Ishikawa (cell line): ENCODE measurements around the gene TRIM15.

Experiments used
- CEBPB ChIP-seq: IDR thresholded peaks from 2 replicates; pipeline ENCODE4 v1.6.1; 2012
- CREB1 ChIP-seq: IDR thresholded peaks from 2 replicates; pipeline ENCODE4 v1.6.1; 2012; ENCODE audit warnings: low read depth
- EGR1 ChIP-seq: IDR thresholded peaks from 2 replicates; pipeline ENCODE4 v1.6.1; 2012
- EP300 ChIP-seq: IDR thresholded peaks from 2 replicates; pipeline ENCODE4 v1.6.1; 2012; ENCODE audit warnings: borderline replicate concordance
- FOXM1 ChIP-seq: IDR thresholded peaks from 2 replicates; pipeline ENCODE4 v1.6.1; 2012; ENCODE audit warnings: low read depth, borderline replicate concordance
- NFIC ChIP-seq: IDR thresholded peaks from 2 replicates; pipeline ENCODE4 v1.6.1; 2012
- RAD21 ChIP-seq: IDR thresholded peaks from 2 replicates; pipeline ENCODE4 v1.6.1; 2012; ENCODE audit warnings: low read depth
- TAF1 ChIP-seq: IDR thresholded peaks from 2 replicates; pipeline ENCODE4 v1.6.1; 2012; ENCODE audit warnings: low read depth, mild to moderate bottlenecking
- TCF12 ChIP-seq: IDR thresholded peaks from 2 replicates; pipeline ENCODE4 v1.6.1; 2012; ENCODE audit warnings: low read depth
- TEAD4 ChIP-seq: IDR thresholded peaks from 2 replicates; pipeline ENCODE4 v1.6.1; 2012
- YY1 ChIP-seq: IDR thresholded peaks from 2 replicates; pipeline ENCODE4 v1.6.1; 2012; ENCODE audit warnings: low read depth
- ZBTB7A ChIP-seq: IDR thresholded peaks from 2 replicates; pipeline ENCODE4 v1.6.1; 2012; ENCODE audit warnings: low read depth
- TF ChIP-seq, protein P1 (sequence below): IDR thresholded peaks from 2 replicates; pipeline ENCODE4 v1.6.1; 2012; ENCODE audit warnings: low read depth, mild to moderate bottlenecking
- TF ChIP-seq, protein P2 (sequence below): IDR thresholded peaks from 2 replicates; pipeline ENCODE4 v1.6.1; 2012
- TF ChIP-seq, protein P3 (sequence below): IDR thresholded peaks from 2 replicates; pipeline ENCODE4 v1.6.1; 2012

TRIM15 gene

DNA sequence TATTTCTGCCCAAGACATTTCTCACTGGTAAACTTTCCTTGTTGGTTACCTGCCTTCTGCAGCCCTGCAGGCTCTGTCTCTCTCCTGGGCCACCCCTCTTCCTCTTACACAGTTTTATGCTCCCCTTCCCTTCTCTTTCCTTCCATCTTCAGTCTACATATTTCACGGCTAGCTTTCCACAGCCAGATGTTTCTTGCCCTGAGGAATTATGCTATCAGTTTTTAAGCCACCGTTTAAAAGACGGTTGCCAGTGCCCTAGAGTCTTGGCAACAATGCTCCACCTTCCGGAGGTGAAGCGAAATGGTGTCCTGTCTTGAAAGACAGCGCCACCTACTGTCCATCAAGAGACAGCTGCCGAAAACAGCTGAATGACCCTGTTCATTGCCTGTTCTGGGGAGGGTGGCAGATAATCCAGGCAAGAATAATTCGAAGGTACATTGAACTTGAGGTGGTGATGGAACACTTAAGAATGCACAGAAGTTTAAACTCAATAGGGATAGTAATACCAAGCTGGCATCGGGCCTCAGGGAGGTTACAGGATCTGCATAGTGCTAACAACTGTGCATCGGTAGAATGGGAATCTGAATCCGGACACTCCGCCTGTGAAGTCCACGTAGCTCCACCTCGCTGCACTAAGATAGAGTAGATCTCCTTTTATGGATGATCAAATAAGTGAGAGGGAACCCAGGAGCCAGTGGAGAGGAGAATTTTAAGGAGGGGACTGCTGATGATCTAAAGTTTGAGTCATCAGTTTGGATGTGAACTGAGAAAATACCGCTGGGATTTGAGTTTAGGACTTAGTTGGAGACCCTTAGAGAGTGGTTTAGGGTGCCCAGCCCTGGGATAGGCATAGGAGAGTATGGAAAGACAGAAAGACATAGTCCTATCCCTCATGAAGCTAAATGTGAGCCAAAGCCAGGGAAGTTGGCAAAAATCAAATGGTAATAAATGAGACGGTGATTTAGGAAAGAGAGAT, 32.2 kb upstream of the TRIM15 start:
- TF ChIP-seq RAD21 (peak; percentile 86), TEAD4 (no peak), FOXM1 (no peak), NFIC (no peak), ZBTB7A (no peak)
- TF ChIP-seq, protein P1, sequence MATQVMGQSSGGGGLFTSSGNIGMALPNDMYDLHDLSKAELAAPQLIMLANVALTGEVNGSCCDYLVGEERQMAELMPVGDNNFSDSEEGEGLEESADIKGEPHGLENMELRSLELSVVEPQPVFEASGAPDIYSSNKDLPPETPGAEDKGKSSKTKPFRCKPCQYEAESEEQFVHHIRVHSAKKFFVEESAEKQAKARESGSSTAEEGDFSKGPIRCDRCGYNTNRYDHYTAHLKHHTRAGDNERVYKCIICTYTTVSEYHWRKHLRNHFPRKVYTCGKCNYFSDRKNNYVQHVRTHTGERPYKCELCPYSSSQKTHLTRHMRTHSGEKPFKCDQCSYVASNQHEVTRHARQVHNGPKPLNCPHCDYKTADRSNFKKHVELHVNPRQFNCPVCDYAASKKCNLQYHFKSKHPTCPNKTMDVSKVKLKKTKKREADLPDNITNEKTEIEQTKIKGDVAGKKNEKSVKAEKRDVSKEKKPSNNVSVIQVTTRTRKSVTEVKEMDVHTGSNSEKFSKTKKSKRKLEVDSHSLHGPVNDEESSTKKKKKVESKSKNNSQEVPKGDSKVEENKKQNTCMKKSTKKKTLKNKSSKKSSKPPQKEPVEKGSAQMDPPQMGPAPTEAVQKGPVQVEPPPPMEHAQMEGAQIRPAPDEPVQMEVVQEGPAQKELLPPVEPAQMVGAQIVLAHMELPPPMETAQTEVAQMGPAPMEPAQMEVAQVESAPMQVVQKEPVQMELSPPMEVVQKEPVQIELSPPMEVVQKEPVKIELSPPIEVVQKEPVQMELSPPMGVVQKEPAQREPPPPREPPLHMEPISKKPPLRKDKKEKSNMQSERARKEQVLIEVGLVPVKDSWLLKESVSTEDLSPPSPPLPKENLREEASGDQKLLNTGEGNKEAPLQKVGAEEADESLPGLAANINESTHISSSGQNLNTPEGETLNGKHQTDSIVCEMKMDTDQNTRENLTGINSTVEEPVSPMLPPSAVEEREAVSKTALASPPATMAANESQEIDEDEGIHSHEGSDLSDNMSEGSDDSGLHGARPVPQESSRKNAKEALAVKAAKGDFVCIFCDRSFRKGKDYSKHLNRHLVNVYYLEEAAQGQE, result no peak

DNA sequence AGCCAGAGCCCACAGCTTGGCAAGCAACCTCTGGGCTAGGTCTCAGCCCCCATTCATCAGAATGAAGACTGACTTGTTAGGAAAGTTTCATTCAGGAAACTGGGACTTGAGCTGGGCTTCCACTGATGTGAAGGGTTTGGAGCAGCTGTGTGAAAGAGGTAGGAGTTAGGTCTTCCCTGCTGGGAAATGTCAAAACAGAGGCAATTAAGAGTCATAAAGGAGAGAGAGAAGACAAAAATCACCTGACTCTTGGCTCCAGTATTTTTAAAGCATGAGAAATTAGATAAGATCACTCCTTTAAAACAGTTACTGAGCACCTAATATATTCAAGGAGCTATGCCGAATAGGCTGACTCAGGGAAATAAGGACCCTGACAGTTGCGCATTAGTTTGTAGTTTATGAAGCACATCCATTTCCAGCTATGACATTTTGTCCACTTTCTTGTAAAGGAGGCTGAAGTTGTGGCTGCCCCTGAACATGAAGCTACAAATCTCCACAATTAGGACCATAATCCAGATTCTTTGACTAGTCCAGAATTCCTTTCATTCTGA, 31.3 kb upstream of the TRIM15 start:
- TF ChIP-seq YY1 (no peak), NFIC (no peak)
- TF ChIP-seq, protein P2, sequence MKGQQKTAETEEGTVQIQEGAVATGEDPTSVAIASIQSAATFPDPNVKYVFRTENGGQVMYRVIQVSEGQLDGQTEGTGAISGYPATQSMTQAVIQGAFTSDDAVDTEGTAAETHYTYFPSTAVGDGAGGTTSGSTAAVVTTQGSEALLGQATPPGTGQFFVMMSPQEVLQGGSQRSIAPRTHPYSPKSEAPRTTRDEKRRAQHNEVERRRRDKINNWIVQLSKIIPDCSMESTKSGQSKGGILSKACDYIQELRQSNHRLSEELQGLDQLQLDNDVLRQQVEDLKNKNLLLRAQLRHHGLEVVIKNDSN, result no peak

DNA sequence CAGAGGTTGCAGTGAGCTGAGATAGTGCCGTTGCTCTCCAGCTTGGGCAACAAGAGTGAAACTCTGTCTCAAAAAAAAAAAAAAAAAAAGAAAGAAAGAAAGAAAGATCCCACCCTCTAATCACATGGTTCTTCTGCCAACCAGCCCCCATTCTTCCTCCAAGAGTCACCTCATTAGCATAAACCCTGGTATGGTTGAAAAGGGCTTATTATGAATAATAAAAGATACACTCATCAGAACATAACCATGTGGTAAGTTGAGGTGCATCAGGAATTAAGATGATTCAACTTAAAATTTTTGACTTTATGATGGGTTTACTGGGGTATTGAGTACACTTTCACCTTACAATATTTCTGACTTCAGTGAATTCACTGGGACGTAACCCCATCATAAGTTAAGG, 28.2 kb upstream of the TRIM15 start:
- no peak for TF ChIP-seq EP300

DNA sequence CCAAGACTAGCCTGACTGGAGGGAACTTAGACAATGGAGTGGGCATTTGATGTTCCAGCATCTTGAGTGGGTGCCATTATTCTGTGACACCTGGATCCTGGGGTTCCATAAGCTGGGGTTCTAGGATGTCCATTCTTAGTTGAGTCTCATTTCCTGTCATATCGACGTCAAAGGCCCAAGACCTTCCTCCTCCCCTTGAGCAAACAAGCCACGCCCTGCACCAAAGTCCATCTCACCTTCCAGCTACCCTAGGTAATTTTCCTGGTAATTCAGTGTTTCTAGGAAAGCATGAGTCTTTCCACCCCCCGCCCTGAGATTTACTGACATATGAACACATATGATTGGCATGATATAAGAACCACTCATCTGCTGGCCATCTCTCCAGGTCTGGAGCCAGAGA, 27.6 kb upstream of the TRIM15 start, which contains the start of gene TRIM40:
TRIM40 (plus strand) TSS at position 384 of the 400 bp plus-strand sequence. CDS start 897 bp downstream, outside the sequence.
- no peak for TF ChIP-seq NFIC

DNA sequence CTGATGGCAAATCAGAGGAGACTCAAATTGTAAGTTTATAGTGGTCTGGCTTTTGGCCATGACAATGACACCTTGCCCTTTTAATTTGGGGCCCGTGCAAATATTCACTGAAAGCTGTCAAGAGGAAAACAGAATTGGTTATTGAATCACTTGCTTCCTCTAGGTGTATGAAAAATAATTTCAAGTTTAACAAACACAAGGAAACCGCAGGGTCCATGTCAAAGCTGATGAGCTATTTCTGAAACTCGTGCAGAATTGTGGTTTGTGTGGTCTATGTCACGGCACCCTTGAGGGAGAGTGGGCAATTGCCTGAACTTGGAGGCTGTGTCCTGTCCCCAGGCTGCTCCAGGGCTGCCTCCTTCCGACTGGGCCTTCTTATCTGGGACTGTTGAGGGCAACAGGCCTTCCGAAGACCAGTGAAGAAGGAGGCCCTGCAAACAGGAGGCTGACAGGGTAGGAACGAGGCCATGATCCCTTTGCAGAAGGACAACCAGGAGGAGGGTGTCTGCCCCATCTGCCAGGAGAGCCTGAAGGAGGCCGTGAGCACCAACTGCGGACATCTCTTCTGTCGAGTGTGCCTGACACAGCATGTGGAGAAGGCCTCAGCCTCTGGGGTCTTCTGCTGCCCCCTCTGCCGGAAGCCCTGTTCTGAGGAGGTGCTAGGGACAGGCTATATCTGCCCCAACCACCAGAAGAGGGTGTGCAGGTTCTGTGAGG, 26.6 kb upstream of the TRIM15 start:
- TF ChIP-seq EP300 (no peak), FOXM1 (no peak), NFIC (no peak), ZBTB7A (no peak), CEBPB (no peak), CREB1 (no peak), TEAD4 (no peak), TCF12 (no peak), TAF1 (no peak), YY1 (no peak), RAD21 (no peak), EGR1 (no peak)
- TF ChIP-seq, protein P1, result no peak
- TF ChIP-seq, protein P3, sequence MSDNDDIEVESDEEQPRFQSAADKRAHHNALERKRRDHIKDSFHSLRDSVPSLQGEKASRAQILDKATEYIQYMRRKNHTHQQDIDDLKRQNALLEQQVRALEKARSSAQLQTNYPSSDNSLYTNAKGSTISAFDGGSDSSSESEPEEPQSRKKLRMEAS, result no peak
- TF ChIP-seq, protein P2, result no peak

DNA sequence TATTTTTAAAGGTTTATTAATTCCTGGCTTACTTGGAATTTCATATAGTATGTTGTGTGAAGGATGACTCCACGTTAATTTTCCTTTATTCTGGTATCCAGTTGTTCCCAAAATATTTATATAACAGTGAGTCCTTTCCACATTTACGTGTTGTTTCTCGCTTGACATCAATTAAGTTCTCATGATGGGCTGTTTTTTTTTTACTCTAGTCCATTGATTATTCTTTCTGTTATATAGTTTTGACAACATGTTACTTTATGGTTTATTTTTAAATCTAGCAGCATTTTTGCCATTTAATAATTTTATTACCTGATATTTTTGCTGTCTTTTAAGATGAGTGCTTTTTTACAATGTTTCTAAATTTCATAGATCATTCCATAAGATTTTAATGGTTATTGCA, 20.7 kb upstream of the TRIM15 start:
- TF ChIP-seq TAF1 (no peak), FOXM1 (no peak), CREB1 (no peak), TEAD4 (no peak)
- TF ChIP-seq, protein P1, result no peak
